Measurements from ENCODE around the gene CCDC117.
"Not testable (repeated sequence)": the region's sequence is repeated elsewhere in the genome, so short reads cannot be mapped to it uniquely, and the experiment has no call there.

CCDC117 gene

DNA sequence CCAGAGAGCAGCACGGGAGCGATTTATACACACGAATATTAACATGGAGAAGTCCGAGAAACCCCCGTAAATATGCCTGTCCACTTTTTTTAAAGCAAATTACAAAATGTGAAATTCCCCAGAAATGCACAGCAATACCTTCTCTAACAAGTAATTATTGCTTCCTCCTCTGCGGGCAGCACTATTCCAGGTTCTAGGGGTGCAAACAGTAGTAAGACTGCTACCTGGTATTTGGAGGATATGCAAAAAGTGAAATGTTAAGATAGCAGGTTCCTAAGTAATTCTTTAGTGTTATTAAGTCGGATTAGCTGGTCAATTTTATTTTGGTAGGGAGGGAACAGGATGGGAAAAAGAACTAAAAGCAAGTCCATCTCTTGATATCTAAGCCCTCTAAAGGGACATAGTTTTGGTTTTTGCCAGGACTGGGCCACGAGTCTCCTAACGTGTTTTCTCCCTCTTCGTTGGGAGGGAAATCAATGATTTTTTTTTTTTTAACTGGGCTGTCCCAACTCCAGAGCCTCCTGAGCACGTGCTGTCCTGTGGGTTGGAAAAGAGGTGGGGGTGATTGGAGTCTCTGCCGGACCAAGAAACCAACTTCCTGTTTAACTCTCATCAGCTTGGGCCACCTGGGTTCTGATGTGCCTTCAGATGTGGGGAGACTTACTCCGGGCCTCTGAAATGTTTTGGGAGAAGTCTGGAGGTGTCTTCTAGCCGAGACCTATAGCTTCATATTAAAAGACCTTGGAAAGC lies 29.5 kb downstream of the CCDC117 start:
- DNase-seq (ENCODE audit: low read depth, low spot score): no peak

DNA sequence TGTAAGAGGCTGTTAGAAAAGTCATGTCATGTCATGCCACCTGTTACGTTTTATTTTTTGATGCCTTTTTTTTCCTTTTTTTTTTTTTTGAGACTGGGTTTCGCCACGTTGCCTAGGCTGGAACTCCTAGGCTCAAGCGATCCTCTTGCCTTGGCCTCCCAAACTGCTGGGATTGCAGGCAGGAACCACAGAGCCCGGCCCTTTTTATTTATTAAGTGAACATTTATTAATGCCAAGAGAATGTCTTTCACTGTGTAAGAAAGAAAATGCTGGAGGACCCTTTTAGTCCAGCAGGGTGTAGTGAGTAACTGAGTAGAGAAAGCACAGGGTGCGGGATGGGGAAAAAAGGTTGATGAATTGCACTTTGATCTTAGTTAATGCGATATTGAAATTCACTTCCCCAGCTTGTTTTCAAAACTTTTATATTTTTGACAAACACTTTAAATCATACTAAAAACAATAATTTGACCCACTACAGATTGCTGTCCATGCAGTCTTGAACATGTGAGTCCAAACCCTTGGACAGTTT lies 30.2 kb downstream of the CCDC117 start:
- no peak for DNase-seq (ENCODE audit: low read depth, low spot score)

DNA sequence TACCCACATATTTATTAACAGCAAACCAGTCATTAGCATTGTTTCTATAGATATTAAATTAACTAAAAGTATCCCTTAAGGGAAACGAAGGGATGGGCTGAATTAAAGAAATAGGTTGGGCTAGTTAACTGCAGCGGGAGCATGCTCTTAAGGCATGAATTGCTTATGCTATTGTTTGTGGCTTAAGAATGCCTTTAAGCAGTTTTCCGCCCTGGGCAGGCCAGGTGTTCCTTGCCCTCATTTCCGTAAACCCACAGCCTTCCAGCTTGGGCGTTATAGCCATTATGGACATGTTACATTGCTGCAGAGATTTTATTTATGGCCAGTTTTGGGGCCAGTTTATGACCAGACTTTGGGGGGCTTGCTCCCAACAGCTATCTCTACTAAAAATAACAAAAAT lies 32.9 kb downstream of the CCDC117 start:
- not testable (repeated sequence) for DNase-seq (ENCODE audit: low read depth, low spot score)

DNA sequence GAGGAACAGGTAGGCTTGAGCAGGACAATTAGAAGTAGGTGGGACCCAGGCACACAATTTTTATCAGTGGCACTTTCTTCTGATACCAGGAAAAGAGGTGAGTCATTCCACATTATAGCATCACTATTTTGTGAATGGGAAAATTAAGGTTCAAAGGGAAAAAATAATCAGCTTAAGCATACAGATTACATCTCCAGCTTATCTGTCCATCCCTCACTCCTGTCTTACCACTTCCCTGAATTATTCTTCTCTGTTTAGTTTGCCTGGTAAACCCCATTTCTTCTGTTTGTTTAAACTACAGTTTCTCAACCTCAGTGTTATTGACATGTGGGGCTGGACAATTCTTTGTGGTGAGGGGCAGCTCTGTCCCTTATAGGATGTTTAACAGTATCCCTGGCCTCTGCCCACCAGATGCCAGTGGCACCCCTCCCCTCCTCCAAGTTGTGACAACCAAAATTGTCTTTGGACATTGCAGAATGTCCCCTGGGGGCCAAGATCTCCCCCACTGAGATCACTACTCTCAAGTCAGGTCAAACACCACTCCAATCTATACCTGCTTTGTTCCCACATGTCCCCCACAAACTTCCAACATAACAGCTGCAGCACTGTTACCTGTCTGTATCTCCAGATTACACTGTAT lies 36.3 kb downstream of the CCDC117 start:
- no peak for DNase-seq (ENCODE audit: low read depth, low spot score)

DNA sequence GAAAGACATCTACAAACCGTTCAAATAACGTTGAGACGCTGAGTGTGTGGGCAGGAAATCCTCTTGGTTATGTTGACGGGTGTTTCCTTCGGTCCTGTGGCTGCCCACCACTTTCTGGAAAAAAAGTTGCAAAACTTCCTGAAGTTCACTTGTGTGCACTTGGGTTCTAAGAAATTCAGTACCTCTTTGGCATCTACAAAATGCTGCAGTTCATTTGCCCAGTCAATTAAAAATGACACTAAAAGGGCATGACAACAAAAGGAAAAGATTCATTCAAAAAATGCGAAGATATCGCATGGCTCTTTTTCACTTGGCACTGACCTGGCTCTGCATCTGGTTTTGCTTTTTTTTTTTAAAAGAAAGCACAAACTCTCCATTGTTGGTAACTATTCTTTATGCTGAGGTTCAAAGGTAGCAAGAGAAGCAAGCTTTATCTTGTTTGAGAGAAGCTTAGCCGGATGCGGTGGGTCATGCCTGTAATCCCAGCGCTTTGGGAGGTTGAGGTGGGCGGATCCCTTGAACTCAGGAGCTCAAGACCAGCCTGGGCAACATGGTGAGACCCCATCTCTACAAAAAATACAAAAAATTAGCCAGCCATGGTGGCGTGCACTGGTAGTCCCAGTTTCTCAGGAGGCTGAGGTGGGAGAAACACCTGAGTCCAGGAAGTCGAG lies 38.5 kb downstream of the CCDC117 start:
- DNase-seq (ENCODE audit: low read depth, low spot score): no peak

DNA sequence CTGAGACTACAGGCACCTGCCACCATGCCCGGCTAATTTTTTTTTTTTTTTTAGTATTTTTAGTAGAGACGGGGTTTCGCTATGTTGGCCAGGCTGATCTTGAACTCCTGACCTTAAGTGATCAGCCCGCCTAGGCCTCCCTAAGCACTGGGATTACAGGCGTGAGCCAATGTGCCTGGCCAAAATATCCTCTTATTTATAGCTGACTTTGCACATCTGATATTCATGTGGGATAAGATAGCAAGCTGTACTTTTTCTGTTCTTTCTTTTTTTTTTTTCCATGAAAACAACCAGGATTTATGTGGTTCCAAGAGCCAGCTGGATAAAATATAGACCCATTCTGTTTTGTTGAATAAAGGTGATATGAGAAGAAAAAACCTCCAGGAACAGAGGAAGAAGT lies 40.0 kb downstream of the CCDC117 start:
- no peak for DNase-seq (ENCODE audit: low read depth, low spot score)

DNA sequence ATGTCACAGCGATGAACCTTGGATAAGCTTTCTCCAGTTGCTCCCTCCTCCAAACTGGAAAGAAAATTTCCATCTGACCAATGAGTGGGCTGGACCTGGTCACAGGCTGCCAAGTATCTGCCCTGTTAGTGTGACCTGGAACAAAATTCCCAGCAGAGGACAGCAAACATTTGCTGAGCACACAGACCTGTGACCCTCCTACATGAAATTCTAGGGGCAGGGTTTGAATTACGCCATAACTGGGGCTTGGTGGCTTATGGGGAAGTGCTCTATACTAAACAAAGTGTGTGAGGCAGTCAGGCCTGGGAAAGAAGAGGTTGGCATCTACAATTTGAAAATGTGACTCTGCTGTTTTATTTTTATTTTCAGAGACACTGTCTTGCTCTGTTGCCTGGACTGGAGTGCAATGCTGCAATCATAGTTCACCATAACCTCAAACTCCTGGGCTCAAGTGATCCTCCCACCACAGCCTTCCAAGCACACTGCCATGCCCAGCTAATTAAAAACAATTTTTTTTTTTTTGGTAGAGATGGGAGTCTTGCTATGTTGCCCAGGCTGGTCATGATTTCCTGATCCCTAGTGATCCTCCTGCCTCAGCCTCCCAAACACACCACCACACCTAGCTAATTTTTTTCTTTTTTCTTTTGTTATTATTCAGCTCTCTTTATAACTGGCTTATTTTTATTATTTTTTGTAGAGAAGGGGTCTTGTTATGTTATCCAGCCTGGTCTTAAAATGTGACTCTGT lies 41.5 kb downstream of the CCDC117 start:
- no peak for DNase-seq (ENCODE audit: low read depth, low spot score)

DNA sequence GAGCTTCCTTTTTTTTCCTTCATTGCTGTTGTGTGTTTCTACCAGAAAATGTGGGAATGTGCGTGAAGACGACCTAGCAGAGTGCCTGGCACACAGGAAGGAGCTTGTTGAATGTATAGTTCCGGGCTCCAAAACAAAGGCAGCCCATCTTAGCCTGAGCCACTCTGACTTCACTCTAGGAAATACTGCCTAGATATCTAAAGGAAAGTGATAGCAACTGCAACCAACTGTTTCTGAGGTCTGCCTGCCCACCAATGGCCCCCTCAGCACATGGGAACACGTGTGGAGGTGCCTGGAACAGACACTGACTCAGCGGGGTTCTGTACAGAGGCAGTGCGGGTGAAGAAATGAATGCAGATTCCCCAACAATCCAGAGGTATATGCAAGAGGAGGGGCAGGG lies 42.6 kb downstream of the CCDC117 start:
- DNase-seq (ENCODE audit: low read depth, low spot score): no peak

DNA sequence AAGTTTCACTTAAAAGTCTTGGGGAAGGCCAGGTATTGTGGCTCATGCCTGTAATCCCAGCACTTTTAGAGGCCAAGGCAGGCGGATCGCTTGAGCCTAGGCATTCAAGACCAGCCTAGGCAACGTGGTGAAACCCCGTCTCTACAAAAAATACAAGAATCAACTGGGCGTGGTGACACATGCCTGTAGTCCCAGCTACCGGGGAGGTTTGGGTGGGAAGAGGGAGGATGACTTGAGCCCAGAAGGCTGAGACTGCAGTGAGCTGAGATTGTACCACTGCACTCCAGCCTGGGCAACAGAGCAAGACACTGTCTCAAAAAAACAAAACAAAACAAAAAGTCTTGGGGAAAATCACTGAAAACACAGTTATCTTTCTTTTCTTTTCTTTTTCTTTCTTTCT lies 43.2 kb downstream of the CCDC117 start:
- DNase-seq (ENCODE audit: low read depth, low spot score): no peak

DNA sequence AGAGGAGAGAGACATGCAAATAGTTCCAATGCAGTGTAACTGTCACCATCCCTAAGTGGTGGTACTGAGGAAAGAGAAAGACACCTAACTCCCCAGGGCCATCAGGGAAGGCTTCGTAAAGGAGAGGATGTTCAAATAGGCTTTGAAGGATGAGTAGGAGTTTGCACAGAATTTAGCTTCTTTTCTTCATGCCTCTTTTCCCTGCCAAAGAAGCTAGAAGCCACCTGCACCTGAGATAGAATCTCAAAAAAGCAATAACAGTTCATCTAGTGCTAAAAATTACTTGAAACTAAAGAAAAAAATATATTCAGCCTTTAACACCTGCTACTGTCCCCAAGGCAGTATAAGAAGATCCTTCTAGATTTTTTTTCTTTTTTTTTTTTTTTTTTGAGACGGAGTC lies 44.6 kb downstream of the CCDC117 start:
- DNase-seq (ENCODE audit: low read depth, low spot score): no peak

DNA sequence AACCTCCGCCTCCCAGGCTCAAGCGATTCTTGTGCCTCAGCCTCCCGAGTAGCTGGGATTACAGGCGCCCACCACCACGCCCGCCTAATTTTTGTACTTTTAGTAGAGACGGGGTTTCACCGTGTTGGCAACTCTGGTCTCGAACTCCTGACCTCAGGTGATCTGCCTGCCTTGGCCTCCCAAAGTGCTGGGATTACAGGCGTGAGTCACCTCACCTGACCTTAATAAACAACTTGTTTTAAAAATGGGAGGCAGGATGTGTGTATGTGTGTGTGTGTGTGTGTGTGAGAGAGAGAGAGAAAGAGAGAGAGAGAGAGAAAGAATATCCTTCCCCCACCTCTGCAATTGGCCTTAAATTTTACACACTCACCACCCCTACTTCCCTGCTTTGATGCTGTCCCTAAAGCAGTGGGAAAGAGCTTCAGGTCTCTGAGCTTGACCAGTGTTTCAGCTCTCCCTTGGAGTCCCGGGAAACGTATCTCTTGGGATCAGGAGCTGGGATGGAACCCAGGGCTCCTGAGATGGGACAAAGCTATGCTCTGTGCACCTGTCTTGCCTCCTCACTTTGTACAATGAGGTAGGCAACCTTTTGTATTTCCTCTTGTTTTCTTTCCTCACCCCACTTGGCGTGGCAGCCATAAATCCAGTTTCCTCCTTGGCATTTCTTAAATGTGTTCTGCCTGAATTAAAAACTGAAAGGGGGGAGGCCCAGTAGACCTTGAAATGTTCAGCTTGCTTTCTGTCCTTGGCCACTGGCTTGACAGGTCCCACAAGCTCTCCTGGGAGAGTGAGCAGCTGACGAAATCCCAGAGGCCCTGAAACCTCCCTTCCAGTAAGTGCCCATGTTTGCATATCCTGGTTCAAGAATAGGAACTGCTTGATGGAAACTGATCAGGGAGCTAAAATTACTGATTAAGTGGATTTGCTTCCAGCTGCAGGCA lies 45.7 kb downstream of the CCDC117 start:
- DNase-seq (ENCODE audit: low read depth, low spot score): no peak

DNA sequence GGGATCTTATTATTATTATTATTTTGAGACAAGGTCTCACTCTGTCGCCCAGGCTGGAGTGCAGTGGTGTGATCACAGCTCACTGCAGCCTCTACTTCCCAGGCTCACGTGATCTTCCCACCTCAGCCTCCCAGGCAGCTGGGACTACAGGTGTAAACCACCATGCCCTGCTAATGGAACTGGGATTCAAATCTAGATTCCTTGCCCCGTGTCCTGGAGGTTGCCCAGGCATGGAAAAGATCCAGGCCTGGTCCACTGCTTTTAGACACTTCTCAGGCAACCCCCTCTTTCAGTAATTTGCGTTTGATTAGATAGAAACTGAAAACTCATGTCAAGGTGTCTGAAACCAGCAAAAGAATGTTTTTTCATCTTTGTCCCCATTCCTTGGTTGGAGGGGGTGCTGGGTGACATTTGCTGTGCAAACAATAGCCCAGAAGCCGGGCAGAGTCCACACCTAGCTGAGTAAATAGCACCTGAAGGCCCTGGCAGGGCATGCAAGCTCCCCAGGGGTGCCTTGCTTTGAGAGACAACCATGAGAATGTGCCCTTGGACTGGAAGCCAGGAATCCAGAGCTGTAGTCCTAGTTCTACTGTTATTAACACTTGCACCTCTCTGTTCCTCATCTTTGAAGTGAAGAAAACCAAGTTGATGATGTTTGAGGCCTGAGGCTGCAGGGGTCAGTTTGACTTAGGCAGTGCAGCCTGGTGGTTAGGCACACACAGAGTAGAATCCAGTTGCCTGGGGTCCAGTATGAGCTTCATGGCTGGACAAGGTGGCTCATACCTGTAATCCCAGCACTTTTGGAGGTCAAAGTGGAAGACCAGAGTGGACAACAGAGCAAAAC lies 47.0 kb downstream of the CCDC117 start:
- DNase-seq (ENCODE audit: low read depth, low spot score): no peak

DNA sequence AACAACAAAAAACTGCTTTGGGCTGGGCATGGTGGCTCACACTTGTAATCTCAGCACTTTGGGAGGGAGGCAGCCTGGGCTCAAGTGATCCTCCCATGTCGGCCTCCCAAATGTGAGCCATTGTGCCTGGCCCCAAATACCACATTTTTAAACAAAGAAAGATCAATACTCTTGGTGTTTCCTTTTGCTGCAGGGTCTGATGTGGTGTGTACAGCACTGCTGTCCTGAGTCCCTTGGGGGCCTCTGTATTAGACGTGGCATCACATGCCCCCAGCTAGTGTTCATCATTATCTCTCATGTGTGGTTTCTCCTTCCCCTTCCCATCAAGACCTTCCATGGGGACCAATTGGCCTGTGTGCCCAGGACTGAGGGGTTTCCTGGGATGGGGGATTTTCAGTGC lies 48.4 kb downstream of the CCDC117 start:
- DNase-seq (ENCODE audit: low read depth, low spot score): no peak

DNA sequence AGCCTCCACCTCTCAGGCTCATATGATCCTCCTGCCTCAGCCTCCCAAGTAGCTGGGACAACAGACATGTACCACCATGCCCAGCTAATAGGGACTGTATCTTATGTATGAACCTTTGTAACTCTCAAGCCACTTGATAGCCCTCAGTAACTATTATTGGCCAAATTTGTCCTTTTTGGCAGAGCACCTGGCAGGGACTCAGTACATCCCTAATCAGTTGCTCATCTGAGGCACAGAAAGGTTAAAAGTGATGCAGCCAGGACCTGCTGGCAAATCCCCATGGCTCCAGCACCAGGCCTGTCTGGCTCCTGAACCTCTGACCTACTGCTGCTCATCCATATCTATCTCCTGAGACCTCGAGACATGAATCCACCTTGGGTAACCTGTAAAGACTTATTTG lies 49.0 kb downstream of the CCDC117 start:
- no peak for DNase-seq (ENCODE audit: low read depth, low spot score)

DNA sequence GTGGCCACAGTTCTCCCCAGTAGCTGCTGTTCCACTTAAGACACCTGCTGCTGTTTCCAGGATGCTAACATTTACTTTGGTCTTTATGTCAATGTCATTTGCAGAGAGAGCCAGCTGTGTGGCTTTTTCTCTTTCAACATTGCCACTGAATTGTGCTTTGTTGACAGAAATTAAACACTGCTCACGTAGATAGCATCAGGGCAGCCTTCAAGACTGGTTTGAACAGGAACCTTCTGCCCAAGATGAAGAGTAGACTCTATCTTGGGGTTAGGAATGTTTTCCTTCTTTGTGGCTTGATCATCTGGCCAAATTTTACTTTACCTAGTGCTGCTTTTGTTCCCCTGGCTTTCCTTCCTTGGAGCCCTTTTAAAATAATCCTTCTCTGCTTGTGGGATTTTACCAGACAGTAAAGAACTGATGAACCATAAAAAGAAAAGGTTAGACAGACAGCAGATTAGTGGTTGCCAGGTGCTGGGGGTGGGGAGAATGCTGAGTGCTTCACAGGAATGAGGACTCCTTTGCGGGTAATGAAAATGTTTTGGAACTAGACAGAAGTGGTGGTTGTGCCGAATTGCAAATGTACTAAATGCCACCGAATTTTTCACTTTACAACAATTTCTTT lies 50.5 kb downstream of the CCDC117 start:
- no peak for DNase-seq (ENCODE audit: low read depth, low spot score)

DNA sequence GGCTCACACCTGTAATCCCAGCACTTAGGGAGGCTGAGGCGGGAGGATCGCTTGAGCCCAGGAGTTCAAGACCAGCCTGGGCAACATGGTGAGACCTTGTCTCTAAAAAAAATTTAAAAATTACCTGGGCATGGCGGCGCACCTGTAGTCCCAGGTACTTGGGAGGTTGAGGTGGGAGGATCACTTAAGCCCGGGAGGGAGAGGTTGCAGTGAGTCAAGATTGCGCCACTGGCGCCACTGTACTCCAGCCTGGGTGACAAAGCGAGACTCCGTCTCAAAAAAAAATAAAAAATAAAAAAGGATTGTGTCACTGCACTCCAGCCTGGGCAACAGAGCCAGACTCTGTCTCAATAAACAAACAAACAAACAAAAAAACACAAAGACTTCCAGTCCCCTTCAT lies 52.0 kb downstream of the CCDC117 start:
- DNase-seq (ENCODE audit: low read depth, low spot score): not testable (repeated sequence)

DNA sequence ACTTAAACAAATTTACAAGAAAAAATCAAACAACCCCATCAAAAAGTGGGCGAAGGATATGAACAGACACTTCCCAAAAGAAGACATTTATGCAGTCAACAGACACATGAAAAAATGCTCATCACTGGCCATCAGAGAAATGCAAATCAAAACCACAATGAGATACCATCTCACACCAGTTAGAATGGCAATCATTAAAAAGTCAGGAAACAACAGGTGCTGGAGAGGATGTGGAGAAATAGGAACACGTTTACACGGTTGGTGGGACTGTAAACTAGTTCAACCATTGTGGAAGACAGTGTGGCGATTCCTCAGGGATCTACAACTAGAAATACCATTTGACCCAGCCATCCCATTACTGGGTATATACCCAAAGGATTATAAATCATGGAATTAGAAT lies 53.9 kb downstream of the CCDC117 start:
- DNase-seq (ENCODE audit: low read depth, low spot score): not testable (repeated sequence)

DNA sequence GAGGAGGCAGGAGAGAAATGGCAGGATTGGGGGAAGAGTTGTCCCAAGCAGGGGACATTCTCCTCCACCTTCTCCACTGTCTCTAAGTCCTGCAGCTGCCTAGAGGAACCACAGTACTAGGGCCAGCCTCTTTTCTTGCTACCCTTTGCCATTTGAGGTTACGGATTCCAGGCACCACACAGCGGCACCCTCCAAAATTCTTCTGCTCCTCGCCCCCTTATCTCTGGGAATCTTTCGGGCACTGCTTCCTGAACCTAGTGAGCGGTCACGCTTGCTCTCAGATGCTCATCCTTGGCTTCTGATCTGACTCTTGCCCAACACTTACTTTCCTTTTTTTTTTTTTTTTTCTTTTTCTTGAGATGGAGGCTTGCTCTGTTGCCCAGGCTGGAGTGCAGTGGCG lies 54.4 kb downstream of the CCDC117 start:
- DNase-seq (ENCODE audit: low read depth, low spot score): no peak

DNA sequence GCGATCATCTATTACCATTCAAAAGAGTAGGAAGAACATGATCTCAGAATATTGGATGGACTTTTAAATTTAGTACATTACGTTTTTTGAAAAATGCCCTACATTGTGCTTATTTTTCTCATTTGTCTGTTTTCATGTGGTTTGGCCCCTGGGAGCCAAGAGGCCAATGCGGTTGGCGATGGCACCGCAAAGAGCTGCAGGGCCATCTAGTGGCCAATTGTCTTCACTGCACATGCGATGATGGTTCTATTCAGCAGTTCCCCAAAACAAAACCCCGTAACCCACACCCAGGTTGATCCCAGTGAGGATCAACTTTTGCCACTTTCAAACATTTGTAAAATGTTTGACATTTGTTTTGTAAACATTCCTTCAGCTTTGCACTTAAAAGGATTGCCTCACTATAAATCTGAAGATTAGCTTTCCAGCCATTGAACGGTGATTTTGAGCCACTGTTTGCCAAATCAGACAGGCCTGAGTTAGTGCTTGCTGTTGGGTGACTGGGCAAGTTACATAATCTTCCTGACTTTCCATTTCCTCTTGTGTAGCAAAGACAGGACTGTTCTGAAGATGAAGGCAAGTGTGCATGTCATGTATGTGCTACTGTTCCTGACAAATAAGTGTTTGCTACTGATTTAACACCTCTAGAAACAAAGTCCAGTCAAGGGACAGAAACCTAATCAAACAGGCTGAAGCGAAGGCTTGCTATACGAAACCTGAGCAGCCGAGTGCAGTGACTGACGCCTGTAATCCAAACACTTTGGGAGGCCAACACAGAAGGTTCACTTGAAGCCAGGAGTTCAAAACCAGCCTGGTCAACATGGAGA lies 57.1 kb downstream of the CCDC117 start:
- peak; percentile 49 for DNase-seq (ENCODE audit: low read depth, low spot score)
